Tibial nerve (tissue), 4 donors: ENCODE results near the gene SYK. TPM values are rescaled to one million over a fixed set of nuclear protein-coding genes. Genes with fewer than 3 reads are reported as not detected.
A peak's percentile ranks its signal among the peaks of the same experiment; 100 is the strongest.

ENCODE experiments used
- DNase-seq, 2 donors: peaks; one replicate each; pipeline ENCODE4 v3.0.0-alpha.2; 2019; ENCODE audit warnings: low spot score in 2 of 2
- H3K27ac ChIP-seq, 4 donors: fragments of 200-600 bp; sonication (generic) in 3 of 4; one replicate each; pipeline ENCODE4 v1.5.1; 2017 to 2019; ENCODE audit warnings: mild to moderate bottlenecking in 1 of 4
- H3K27me3 ChIP-seq, 2 donors: fragments of 200-600 bp; sonication (generic) in 1 of 2; one replicate each; pipeline versions ENCODE4 v1.5.1 to v1.6.0; 2017 to 2019
- H3K36me3 ChIP-seq, 3 donors: fragments of 200-600 bp; sonication (generic); one replicate each; pipeline ENCODE4 v1.5.1; 2018 to 2019
- H3K4me1 ChIP-seq, 4 donors: fragments of 200-600 bp; sonication (generic) in 3 of 4; one replicate each; pipeline ENCODE4 v1.5.1; 2017 to 2019
- H3K4me3 ChIP-seq, 4 donors: fragments of 200-600 bp; sonication (generic) in 3 of 4; one replicate each; pipeline ENCODE4 v1.5.1; 2017 to 2019; ENCODE audit warnings: mild to moderate bottlenecking in 1 of 4, moderate library complexity in 1 of 4
- H3K9me3 ChIP-seq, 4 donors: fragments of 200-600 bp; sonication (generic) in 3 of 4; one replicate each; pipeline ENCODE4 v1.5.1; 2017 to 2019
- EP300 ChIP-seq, 2 donors: sonication (generic); formaldehyde crosslinking; IDR thresholded peaks; one replicate each; pipeline ENCODE4 v1.6.1; 2017; ENCODE audit warnings: antibody characterized with exemption in 2 of 2, mild to moderate bottlenecking in 1 of 2
- POLR2A ChIP-seq, 2 donors: fragments of 450-650 bp; IDR thresholded peaks; one replicate each; pipeline ENCODE4 v1.6.1; 2017; ENCODE audit warnings: antibody characterized with exemption in 2 of 2, mild to moderate bottlenecking in 2 of 2, moderate library complexity in 2 of 2
- WGBS, 2 donors: methylation state at CpG; one replicate each; pipeline ENCODE4 v1.1.5; 2018; 5-methylcytosine and 5-hydroxymethylcytosine counted together
- total RNA-seq, 4 donors: library from RNA; depleted of rRNA; stranded (reverse); fragments of >200 nt; gene quantifications; one replicate each; pipeline ENCODE4 v1.1.0, GENCODE V29; 2016
- TF ChIP-seq, protein P1 (sequence below), 5 experiments: fragments of 200-600 bp in 3 of 5; fragments of 450-650 bp in 2 of 5; sonication (generic) in 3 of 5; IDR thresholded peaks; one replicate each; pipeline ENCODE4 v1.5.1; 2016 to 2019; ENCODE audit warnings: antibody characterized with exemption in 5 of 5, mild to moderate bottlenecking in 3 of 5, moderate library complexity in 2 of 5

Gene SYK
- total RNA-seq, 4 donors from 2014 or later: 8.0 to 20.7 (median 13.2) TPM

DNA sequence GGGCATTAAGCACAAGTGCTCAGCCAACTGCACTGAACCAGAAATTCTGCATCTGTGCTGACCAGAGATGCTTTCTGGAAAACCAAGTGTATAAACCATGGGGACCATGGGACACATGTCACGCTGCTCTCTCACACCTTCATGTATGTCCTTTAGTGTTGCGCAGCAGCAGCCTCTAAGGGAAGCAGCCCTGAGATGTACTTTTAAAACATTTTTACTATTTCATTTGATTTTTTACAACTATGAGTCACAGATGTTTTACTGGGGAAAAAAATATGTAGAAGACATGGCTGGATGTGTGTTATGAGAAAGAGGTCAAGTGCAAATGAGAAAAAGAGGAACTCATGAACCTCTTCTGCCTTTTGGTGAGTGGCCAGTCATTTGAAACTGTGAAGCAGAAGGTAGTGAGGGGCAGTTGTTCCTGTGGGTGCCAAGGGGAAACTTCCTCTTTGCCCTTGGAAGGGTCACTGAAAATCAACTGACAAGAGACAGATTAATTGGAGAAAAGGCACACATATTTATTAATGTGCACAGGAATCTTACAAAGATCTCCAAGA, 31.4 kb upstream of the SYK start:
- no peaks in the 10 kb centered on the region for H3K27me3 ChIP-seq
- H3K4me3 ChIP-seq: no peak overlapping the region
- H3K4me1 ChIP-seq: no peaks in the 10 kb centered on the region
- WGBS, 2 donors: 96 to 98% methylated on average over 2 of the region's 2 CpGs
- TF ChIP-seq, protein P1, sequence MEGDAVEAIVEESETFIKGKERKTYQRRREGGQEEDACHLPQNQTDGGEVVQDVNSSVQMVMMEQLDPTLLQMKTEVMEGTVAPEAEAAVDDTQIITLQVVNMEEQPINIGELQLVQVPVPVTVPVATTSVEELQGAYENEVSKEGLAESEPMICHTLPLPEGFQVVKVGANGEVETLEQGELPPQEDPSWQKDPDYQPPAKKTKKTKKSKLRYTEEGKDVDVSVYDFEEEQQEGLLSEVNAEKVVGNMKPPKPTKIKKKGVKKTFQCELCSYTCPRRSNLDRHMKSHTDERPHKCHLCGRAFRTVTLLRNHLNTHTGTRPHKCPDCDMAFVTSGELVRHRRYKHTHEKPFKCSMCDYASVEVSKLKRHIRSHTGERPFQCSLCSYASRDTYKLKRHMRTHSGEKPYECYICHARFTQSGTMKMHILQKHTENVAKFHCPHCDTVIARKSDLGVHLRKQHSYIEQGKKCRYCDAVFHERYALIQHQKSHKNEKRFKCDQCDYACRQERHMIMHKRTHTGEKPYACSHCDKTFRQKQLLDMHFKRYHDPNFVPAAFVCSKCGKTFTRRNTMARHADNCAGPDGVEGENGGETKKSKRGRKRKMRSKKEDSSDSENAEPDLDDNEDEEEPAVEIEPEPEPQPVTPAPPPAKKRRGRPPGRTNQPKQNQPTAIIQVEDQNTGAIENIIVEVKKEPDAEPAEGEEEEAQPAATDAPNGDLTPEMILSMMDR (IDR thresholded peaks at IDR 0.05): no peak
- TF ChIP-seq POLR2A (IDR thresholded peaks at IDR 0.05) (no peak), EP300 (IDR thresholded peaks at IDR 0.05) (no peak)
- H3K36me3 ChIP-seq: no peaks in the 10 kb centered on the region
- no peaks in the 10 kb centered on the region for H3K9me3 ChIP-seq
- H3K27ac ChIP-seq: no peak overlapping the region
- DNase-seq: no peak

DNA sequence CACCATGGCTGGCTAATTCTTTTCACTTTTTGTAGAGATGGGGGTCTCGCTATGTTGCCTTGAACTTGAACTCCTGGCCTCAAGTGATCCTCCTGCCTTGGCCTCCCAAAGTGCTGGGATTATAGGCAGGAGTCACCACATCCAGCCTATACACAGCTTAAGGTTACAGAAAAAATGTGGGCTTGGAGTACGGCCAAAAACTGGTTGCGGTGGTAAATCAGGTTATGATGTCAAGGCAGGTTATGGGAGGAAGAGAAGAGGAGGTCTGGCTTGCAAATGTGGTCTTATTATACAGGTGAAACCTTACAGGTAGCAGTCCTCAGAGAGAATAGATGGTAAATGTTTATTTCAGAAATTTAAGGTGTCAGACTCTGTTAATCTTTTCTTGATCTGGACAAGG, 30.7 kb upstream of the SYK start:
- H3K4me3 ChIP-seq: no peak overlapping the region
- H3K9me3 ChIP-seq: no peaks in the 10 kb centered on the region
- TF ChIP-seq, protein P1 (IDR thresholded peaks at IDR 0.05): no peak
- TF ChIP-seq EP300 (IDR thresholded peaks at IDR 0.05) (no peak), POLR2A (IDR thresholded peaks at IDR 0.05) (no peak)
- H3K27me3 ChIP-seq: no peaks in the 10 kb centered on the region
- H3K27ac ChIP-seq: no peak overlapping the region
- no peaks in the 10 kb centered on the region for H3K4me1 ChIP-seq
- H3K36me3 ChIP-seq: no peaks in the 10 kb centered on the region
- no peak for DNase-seq
- 82 to 83% methylated on average over 3 of the region's 3 CpGs for WGBS, 2 donors

DNA sequence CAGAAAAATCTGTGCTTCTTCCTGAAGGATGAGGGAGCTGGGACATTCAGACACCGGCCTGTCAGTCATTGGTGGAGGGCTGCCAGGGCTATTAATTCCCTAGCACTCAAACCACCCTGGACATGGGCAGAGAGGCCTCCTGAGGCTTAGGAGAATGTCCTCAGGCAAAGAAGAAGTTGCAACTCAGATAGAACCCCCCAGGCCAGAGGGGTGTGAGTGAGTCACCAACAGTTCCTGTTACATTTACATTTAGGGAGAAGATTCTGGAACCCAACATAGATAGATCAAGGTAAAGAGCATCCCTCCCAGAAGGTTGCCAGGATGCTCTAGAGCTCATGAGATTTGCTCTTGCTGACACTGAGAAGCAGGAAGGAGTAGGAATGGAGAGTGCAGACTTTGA, 29.2 kb upstream of the SYK start:
- H3K4me3 ChIP-seq: no peak overlapping the region
- 80% methylated on average over 1 of the region's 1 CpG for WGBS, 2 donors
- H3K4me1 ChIP-seq: no peaks in the 10 kb centered on the region
- H3K27ac ChIP-seq: no peak overlapping the region
- no peaks in the 10 kb centered on the region for H3K36me3 ChIP-seq
- H3K27me3 ChIP-seq: no peaks in the 10 kb centered on the region
- H3K9me3 ChIP-seq: no peaks in the 10 kb centered on the region
- DNase-seq: no peak
- TF ChIP-seq EP300 (IDR thresholded peaks at IDR 0.05) (no peak), POLR2A (IDR thresholded peaks at IDR 0.05) (no peak)
- TF ChIP-seq, protein P1 (IDR thresholded peaks at IDR 0.05): no peak

DNA sequence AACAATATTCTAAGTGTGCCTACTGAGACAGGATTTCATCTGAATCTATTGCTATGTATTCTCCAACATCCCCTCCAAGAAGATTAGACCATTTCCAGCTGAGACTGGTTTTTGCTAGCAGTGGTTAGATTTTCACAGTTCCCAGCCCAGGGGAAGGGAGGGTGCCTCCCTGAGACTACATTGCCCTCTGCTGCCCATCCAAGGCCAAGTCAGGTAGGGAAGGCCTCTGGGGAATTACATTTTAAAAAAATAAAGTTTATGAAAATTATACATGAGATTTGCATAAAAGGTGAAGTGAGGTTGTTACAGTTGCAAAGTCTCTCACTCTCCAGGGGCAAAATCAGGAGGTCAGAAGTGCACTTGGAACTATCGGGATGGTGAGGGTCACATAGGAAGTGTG, 28.0 kb upstream of the SYK start:
- Histone ChIP-seq H3K4me1 (no peaks in the 10 kb centered on the region), H3K4me3 (no peak overlapping the region), H3K9me3 (no peaks in the 10 kb centered on the region), H3K27me3 (no peaks in the 10 kb centered on the region), H3K36me3 (no peaks in the 10 kb centered on the region), H3K27ac (no peak overlapping the region)
- no peak for TF ChIP-seq POLR2A (IDR thresholded peaks at IDR 0.05)
- TF ChIP-seq, protein P1 (IDR thresholded peaks at IDR 0.05): peak in 2 of 5 experiments; percentile 20 to 22
- no peak for DNase-seq
- WGBS, 2 donors: 75 to 81% methylated on average over 1 of the region's 1 CpG

DNA sequence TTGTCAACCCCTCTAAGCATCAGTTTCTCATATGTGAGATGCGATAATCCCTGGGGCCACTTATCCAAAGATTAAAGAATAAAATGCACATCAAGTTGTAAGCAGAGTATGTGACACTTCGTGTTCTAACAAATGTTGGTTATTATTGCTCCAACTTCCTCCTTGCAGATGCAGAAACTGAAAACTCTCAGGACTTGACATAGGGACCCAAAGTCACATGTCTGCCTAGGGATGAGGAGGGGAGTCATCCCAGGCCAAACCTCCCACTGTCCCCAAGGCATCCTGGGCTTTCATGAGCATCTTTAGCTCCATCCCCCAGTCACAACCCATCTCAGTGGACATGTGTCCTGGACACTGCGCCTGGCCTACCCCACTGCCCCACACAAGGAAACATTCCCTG, 27.5 kb upstream of the SYK start:
- TF ChIP-seq, protein P1 (IDR thresholded peaks at IDR 0.05): no peak
- TF ChIP-seq POLR2A (IDR thresholded peaks at IDR 0.05) (no peak), EP300 (IDR thresholded peaks at IDR 0.05) (no peak)
- H3K9me3 ChIP-seq: no peaks in the 10 kb centered on the region
- no peak overlapping the region for H3K4me3 ChIP-seq
- no peak overlapping the region for H3K27ac ChIP-seq
- no peak for DNase-seq
- H3K36me3 ChIP-seq: no peaks in the 10 kb centered on the region
- no peaks in the 10 kb centered on the region for H3K27me3 ChIP-seq
- H3K4me1 ChIP-seq: no peaks in the 10 kb centered on the region
- 85 to 87% methylated on average over 3 of the region's 3 CpGs for WGBS, 2 donors
